Cardiac fibroblast (primary cell): ENCODE results near the gene INPP5A.

ENCODE experiments used
- DNase-seq, 2 donors: peaks; one replicate each; pipeline versions ENCODE4 v3.0.0 to v3.0.0-alpha.2; 2010; ENCODE audit warnings: low read depth in 2 of 2
- H3K4me3 ChIP-seq, 2 donors: replicated peaks in 1 of 2; 1 replicate in 1 of 2; 2 replicates in 1 of 2; pipeline ENCODE4 v1.5.1; 2011; ENCODE audit warnings: low read depth in 2 of 2, low read length in 2 of 2, mild to moderate bottlenecking in 2 of 2, moderate library complexity in 1 of 2
- TF ChIP-seq, protein P1 (sequence below): IDR thresholded peaks from one replicate; pipeline ENCODE4 v1.5.1; 2011; ENCODE audit warnings: low read depth, mild to moderate bottlenecking, low read length, inconsistent platforms

INPP5A gene

DNA sequence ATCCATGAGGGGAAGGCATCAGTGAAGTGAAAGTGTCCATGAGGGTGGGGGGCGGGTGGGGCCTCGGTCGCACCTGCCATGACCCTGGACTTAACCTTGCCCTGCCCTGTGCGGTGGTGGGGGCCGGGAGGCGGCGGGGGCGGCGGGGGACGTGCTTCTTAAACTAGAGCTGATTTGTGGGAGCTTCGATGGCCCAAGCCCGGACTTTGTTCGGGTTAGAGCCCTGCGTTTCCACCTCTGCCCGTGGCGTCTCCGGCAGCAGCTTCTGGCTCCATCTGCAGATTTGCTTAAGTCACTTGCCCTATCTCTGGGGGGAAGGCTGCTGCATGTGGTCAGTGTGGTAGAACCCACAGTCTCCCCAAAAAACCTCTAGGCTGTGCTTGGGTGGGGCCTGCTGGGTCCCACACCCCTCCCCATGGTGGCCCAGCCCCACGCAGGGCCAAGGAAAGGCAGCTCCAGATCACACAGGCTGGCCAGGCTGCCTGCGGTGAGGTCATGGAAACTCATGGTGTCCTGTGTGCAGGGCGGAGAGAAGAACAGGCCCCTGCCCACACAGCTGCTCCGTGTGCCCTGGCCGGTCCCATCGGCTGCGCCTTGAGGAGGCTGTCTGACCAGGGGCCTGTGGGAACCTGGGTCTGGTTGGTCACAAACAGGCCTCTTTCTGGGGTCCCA is 93.2 kb downstream of the INPP5A start:
- DNase-seq: peak; percentile 34 to 36
- no peak overlapping the region for H3K4me3 ChIP-seq
- TF ChIP-seq, protein P1, sequence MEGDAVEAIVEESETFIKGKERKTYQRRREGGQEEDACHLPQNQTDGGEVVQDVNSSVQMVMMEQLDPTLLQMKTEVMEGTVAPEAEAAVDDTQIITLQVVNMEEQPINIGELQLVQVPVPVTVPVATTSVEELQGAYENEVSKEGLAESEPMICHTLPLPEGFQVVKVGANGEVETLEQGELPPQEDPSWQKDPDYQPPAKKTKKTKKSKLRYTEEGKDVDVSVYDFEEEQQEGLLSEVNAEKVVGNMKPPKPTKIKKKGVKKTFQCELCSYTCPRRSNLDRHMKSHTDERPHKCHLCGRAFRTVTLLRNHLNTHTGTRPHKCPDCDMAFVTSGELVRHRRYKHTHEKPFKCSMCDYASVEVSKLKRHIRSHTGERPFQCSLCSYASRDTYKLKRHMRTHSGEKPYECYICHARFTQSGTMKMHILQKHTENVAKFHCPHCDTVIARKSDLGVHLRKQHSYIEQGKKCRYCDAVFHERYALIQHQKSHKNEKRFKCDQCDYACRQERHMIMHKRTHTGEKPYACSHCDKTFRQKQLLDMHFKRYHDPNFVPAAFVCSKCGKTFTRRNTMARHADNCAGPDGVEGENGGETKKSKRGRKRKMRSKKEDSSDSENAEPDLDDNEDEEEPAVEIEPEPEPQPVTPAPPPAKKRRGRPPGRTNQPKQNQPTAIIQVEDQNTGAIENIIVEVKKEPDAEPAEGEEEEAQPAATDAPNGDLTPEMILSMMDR: no peak

DNA sequence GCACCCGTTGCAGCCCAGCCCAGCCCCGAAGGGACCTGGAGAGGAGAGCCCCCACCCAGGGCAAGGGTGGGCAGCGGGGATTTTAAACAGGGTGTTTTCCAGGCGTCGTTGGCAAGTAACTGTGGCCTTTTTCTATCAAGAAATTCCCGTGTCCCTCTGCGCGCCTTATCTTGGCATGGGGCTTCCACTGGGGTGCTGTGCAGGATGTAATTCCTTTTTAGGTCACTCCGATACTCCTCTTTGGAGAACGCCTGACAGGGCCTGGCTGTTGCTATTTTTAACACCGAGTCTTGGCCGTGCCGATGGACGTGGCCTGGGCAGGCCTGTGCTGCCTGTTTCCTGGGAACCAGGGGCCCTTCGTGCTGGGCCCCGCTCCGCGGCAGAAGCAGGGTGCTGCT is 93.8 kb downstream of the INPP5A start:
- H3K4me3 ChIP-seq: no peak overlapping the region
- TF ChIP-seq, protein P1: no peak
- DNase-seq: peak; percentile 54 to 75

DNA sequence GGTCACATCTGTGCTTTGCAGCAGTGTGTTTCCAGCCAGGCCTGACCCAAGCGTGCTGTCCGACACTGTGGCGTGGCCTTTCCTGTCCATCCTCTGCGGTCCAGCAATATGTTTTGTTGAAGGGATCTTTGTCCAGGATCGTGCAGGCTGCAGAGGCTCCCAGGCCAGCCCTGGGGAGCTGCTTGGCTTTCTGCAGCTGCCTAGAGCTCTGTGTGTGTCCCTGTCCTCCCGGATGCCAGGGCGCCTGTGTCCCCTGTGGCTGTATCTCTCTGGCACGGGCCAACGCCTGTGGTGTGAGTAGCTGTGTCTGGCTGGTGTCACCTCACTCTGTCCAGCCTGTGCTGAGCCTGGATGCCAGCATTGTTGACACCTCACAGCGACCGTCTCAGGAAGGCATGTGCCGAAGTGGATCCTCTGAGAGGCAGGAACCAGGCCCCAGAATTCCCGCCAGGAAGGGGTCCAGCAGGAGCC is 94.5 kb downstream of the INPP5A start:
- no peak overlapping the region for H3K4me3 ChIP-seq
- no peak for DNase-seq
- TF ChIP-seq, protein P1: no peak

DNA sequence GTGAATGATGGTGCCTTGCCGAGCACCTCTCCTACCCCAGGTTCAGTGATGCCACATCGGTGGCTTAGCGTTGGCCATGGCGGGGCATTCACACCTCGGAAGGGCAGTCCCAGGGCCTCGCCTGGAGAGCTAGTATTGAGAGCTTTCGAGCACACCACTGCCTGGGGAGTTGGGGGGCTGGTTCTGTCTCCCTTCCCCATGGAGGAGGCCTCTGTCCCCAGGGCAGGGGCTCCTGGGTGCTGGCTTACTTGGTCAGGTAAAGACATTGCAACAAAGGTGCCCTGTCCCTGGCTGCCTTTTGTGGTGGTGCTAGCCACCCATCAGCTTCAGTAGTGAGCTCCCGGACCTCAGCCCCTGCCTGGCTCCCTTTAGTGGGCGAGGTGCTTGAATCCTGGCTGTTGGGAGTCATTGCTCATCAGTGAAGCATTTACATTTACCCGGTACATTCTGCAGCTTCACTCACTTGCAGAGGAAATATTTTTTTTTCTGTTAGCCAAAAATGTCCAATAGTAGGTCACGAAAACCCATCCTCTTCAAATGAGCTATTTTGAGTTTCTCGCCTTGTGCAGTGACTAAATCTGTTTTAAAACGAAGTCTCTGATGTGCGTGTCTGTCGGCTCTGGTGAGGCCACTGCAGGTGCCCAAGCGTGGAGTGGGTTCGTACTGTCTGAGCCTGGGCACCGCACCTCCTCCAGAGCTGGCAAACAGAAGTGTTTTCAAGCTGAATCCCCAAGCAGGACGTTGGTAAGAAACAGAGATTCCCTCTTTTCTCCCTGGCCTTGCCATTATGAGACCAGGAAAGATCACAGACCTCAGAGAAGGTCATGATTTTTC is 95.5 kb downstream of the INPP5A start:
- TF ChIP-seq, protein P1: no peak
- DNase-seq: peak; percentile 31 to 69
- no peak overlapping the region for H3K4me3 ChIP-seq

DNA sequence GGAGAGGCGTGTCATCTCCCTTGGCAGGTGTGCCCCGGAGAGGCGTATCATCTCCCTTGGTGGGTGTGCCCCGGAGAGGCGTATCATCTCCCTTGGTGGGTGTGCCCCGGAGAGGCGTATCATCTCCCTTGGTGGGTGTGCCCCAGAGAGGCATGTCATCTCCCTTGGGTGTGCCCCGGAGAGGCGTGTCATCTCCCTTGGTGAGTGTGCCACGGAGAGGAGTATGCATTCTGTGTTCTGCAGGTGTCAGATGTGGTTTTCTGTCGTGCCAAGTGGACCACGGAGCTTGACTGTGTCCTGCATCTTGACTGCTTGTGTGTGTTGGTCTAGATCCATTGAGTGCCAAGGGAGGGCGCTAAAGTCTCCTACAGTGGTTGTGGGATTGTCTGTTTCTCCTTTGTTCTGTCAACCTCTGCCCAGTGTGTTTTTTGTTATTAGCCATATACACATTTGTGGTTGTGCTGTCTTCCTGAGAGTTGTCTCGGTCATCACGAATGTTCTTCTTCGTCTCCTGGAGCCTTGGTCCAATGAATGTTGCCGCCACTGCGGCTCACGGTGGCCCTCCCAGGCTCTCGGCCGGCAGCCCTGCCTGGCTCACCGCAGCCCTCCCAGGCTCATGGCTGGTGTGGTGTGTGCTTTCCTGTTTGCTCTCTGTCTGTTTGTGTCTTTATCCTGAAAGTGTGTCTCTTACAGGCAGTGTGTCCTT is 96.8 kb downstream of the INPP5A start:
- H3K4me3 ChIP-seq: no peak overlapping the region
- DNase-seq: no peak
- TF ChIP-seq, protein P1: no peak

DNA sequence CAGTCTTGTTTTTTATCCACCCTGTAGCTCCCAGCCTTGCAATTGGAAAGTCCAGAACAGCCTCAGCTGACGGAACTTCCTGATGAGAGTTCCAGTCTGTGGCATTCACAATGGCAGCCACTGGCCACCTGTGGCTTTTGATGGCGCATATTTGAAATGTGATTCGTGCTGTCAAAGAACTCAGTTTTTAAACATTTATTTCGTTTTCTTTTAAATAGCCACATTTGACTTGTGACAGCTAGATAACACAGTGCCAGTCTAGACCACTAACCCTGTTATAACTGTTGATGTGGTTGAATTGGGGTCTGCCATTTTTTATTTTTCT is 97.3 kb downstream of the INPP5A start:
- no peak overlapping the region for H3K4me3 ChIP-seq
- TF ChIP-seq, protein P1: no peak
- no peak for DNase-seq
